Progenitor cell of endocrine pancreas (in vitro differentiated cells): Measurements from ENCODE around the gene OLFM3. TPM values are rescaled to one million over a fixed set of nuclear protein-coding genes. Genes with fewer than 3 reads are reported as not detected.

Source experiments
- DNase-seq: peaks from one replicate; pipeline ENCODE4 v3.0.0; 2021; ENCODE audit warnings: low spot score; ENCODE audit not compliant: unreplicated experiment
- H3K27ac Mint-ChIP-seq: 2 replicates; pipeline ENCODE4 v1.8.0; 2021; ENCODE audit warnings: mild to moderate bottlenecking, moderate library complexity, mixed read lengths
- H3K27me3 Mint-ChIP-seq: 2 replicates; pipeline ENCODE4 v1.8.0; 2021; ENCODE audit warnings: mixed read lengths
- H3K36me3 Mint-ChIP-seq: 2 replicates; pipeline ENCODE4 v1.8.0; 2022; ENCODE audit warnings: mixed read lengths; ENCODE audit not compliant: insufficient read depth
- H3K4me1 Mint-ChIP-seq: 2 replicates; pipeline ENCODE4 v1.8.0; 2021; ENCODE audit warnings: low read depth, mixed read lengths
- H3K4me3 Mint-ChIP-seq: 2 replicates; pipeline ENCODE4 v1.8.0; 2021; ENCODE audit warnings: low read depth, mild to moderate bottlenecking, moderate library complexity, mixed read lengths
- H3K9me3 Mint-ChIP-seq: 2 replicates; pipeline ENCODE4 v1.8.0; 2021; ENCODE audit warnings: low read depth, mixed read lengths
- total RNA-seq: library from RNA; stranded (reverse); gene quantifications from 2 replicates; pipeline ENCODE4 v1.2.1, GENCODE V29; 2021
- TF ChIP-seq, protein P1 (sequence below): fragments of 200-600 bp; sonication (generic); IDR thresholded peaks from one replicate; pipeline ENCODE4 v1.5.0; 2021; ENCODE audit warnings: antibody characterized with exemption, mild to moderate bottlenecking; ENCODE audit not compliant: unreplicated experiment

Gene OLFM3
- total RNA-seq, 1 donor from 2014 or later, result 1.1 TPM

- TF ChIP-seq, protein P1, sequence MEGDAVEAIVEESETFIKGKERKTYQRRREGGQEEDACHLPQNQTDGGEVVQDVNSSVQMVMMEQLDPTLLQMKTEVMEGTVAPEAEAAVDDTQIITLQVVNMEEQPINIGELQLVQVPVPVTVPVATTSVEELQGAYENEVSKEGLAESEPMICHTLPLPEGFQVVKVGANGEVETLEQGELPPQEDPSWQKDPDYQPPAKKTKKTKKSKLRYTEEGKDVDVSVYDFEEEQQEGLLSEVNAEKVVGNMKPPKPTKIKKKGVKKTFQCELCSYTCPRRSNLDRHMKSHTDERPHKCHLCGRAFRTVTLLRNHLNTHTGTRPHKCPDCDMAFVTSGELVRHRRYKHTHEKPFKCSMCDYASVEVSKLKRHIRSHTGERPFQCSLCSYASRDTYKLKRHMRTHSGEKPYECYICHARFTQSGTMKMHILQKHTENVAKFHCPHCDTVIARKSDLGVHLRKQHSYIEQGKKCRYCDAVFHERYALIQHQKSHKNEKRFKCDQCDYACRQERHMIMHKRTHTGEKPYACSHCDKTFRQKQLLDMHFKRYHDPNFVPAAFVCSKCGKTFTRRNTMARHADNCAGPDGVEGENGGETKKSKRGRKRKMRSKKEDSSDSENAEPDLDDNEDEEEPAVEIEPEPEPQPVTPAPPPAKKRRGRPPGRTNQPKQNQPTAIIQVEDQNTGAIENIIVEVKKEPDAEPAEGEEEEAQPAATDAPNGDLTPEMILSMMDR, result no peak
- no peak for DNase-seq
- no peak overlapping the region for H3K4me3 Mint-ChIP-seq
- H3K4me1 Mint-ChIP-seq, result no peaks in the 10 kb centered on the region
- H3K36me3 Mint-ChIP-seq, result no peaks in the 10 kb centered on the region
- H3K9me3 Mint-ChIP-seq, result no peaks in the 10 kb centered on the region
- H3K27me3 Mint-ChIP-seq, result no peaks in the 10 kb centered on the region
- H3K27ac Mint-ChIP-seq, result no peak overlapping the region
Observed at GRCh38 chr1:101875891-101876290, 120.8 kb downstream of the OLFM3 start.

DNA sequence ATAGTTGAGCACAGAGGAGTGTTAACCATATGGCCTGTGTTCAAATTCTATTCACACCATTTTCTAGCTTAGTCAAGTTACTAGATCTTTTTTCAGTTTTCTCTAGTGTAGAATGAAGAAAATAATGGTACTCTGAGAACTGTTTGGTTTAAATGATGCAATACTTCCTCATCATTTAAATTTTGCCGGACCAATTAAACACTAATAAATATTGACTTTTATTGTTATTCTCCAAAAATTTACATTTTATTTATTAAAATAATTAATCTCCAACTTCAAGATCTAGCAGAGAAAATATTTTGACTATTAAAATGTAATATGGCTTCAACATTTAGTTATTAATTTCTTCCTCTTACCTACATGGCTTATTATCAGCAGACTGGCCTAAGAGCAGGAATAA, 123.1 kb downstream of the OLFM3 start:
- no peak overlapping the region for H3K4me3 Mint-ChIP-seq
- DNase-seq, result no peak
- no peaks in the 10 kb centered on the region for H3K36me3 Mint-ChIP-seq
- no peak overlapping the region for H3K27ac Mint-ChIP-seq
- no peaks in the 10 kb centered on the region for H3K9me3 Mint-ChIP-seq
- TF ChIP-seq, protein P1, result no peak
- H3K27me3 Mint-ChIP-seq, result no peaks in the 10 kb centered on the region
- no peaks in the 10 kb centered on the region for H3K4me1 Mint-ChIP-seq

DNA sequence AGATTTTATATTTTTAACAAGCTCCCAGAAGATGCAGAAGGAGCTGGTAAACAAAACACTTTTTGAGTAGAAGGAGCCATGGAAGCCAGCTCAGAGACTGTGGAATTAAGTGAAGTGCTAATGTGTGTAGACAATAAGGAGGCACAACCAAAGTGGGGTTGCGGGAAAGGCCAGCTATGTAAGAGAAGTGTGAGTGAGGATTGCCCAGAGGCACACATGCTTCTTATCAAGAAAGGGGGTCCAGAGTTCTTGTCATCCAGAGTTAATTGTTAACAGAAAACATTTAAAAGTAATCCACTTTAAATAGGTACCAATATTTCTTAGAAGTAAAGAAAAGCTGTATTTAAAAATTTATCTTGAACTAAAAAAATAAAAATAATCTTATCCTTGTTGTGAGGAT, 136.8 kb downstream of the OLFM3 start:
- Mint-ChIP-seq H3K36me3 (no peaks in the 10 kb centered on the region), H3K9me3 (peaks cover 5% of the 10 kb centered on the region), H3K27me3 (no peaks in the 10 kb centered on the region), H3K4me1 (peaks cover 13% of the 10 kb centered on the region), H3K4me3 (no peak overlapping the region), H3K27ac (no peak overlapping the region)
- no peak for DNase-seq
- TF ChIP-seq, protein P1, result no peak

GRCh38 chr1:101854271-101854670, 142.5 kb downstream of the OLFM3 start:
- TF ChIP-seq, protein P1, result no peak
- no peak for DNase-seq
- Mint-ChIP-seq H3K27ac (no peak overlapping the region), H3K4me3 (no peak overlapping the region), H3K9me3 (peaks cover 5% of the 10 kb centered on the region), H3K4me1 (peaks cover 6% of the 10 kb centered on the region), H3K27me3 (no peaks in the 10 kb centered on the region), H3K36me3 (no peaks in the 10 kb centered on the region)

GRCh38 chr1:101852936-101853335, 143.8 kb downstream of the OLFM3 start:
- H3K27me3 Mint-ChIP-seq, result no peaks in the 10 kb centered on the region
- H3K4me1 Mint-ChIP-seq, result peaks cover 6% of the 10 kb centered on the region
- H3K36me3 Mint-ChIP-seq, result no peaks in the 10 kb centered on the region
- no peak for DNase-seq
- TF ChIP-seq, protein P1, result no peak
- H3K9me3 Mint-ChIP-seq, result no peaks in the 10 kb centered on the region
- no peak overlapping the region for H3K4me3 Mint-ChIP-seq
- no peak overlapping the region for H3K27ac Mint-ChIP-seq
